IMR-90 (cell line): ENCODE measurements around the gene VSIG4. TPM values are rescaled to one million over a fixed set of nuclear protein-coding genes. Genes with fewer than 3 reads are reported as not detected.

Source experiments
- ATAC-seq: fragments of 200-7000 bp; cut with Tn5 transposase; 2 replicates; pipeline ENCODE4 v1.9.1; 2020; ENCODE audit warnings: low read depth, mild to moderate bottlenecking, moderate library complexity
- BruUV-seq: library from RNA; stranded (reverse); fragments of 400-500 nt; replicated peaks from 2 replicates; lab custom pipeline; 2021; lab: Mats Ljungman, UMichigan
- CTCF ChIA-PET: fragments of 300-600 bp; formaldehyde crosslinking; extraction: SDS; loops from one replicate; lab custom pipeline; 2021; ENCODE audit warnings: antibody characterized with exemption; lab: Yijun Ruan, JAX
- POLR2A ChIA-PET: fragments of 300-600 bp; sonication (Branson Sonifier 250); formaldehyde crosslinking; loops from one replicate; lab custom pipeline; 2022; ENCODE audit warnings: antibody characterized with exemption; ENCODE audit not compliant: unreplicated experiment; lab: Charles Lee
- DNase-seq: peaks from one replicate; pipeline ENCODE4 v3.0.0; 2013
- H2AFZ ChIP-seq: replicated peaks from 2 replicates; pipeline ENCODE3; 2013; ENCODE audit warnings: low read length, mild to moderate bottlenecking; ENCODE audit not compliant: poor library complexity
- H2AK5ac ChIP-seq: 2 replicates; pipeline ENCODE4 v1.6.1; 2013; ENCODE audit warnings: low read depth, low read length, inconsistent platforms
- H2AK9ac ChIP-seq: replicated peaks from 2 replicates; pipeline ENCODE3; 2013; ENCODE audit warnings: mild to moderate bottlenecking, low read depth, low read length, moderate library complexity; ENCODE audit not compliant: poor library complexity
- H2BK120ac ChIP-seq: 2 replicates; pipeline ENCODE4 v1.6.1; 2013; ENCODE audit warnings: low read depth, low read length, inconsistent platforms
- H2BK15ac ChIP-seq: 3 replicates; pipeline ENCODE4 v1.6.1; 2013; ENCODE audit warnings: low read depth, low read length, inconsistent platforms
- H2BK20ac ChIP-seq: 2 replicates; pipeline ENCODE4 v1.6.1; 2013; ENCODE audit warnings: low read depth, mild to moderate bottlenecking, inconsistent platforms, low read length, moderate library complexity
- H2BK5ac ChIP-seq: 2 replicates; pipeline ENCODE4 v1.6.1; 2013; ENCODE audit warnings: mild to moderate bottlenecking, low read depth, low read length, inconsistent platforms; ENCODE audit not compliant: poor library complexity, severe bottlenecking
- H3K14ac ChIP-seq: replicated peaks from 2 replicates; pipeline ENCODE4 v1.6.1; 2013; ENCODE audit warnings: low read depth, low read length, inconsistent platforms
- H3K18ac ChIP-seq: 2 replicates; pipeline ENCODE4 v1.6.1; 2013; ENCODE audit warnings: low read depth, low read length, control low read depth
- H3K23ac ChIP-seq: 2 replicates; pipeline ENCODE4 v1.6.1; 2013; ENCODE audit warnings: low read depth, low read length, inconsistent platforms
- H3K27ac ChIP-seq: 2 replicates; pipeline ENCODE4 v1.5.1; 2013; ENCODE audit warnings: mild to moderate bottlenecking, control low read depth, low read length; ENCODE audit not compliant: insufficient read depth
- H3K27me3 ChIP-seq: 2 replicates; pipeline ENCODE4 v1.6.1; 2013; ENCODE audit warnings: low read length; ENCODE audit not compliant: control insufficient read depth, insufficient read depth
- H3K36me3 ChIP-seq: 2 replicates; pipeline ENCODE4 v1.6.1; 2013; ENCODE audit warnings: low read length, mixed read lengths; ENCODE audit not compliant: control insufficient read depth, insufficient read depth
- H3K4ac ChIP-seq: 2 replicates; pipeline ENCODE4 v1.6.1; 2013; ENCODE audit warnings: low read depth, low read length, inconsistent platforms
- H3K4me1 ChIP-seq: 2 replicates; pipeline ENCODE4 v1.6.1; 2013; ENCODE audit warnings: low read length, mixed read lengths; ENCODE audit not compliant: control insufficient read depth, insufficient read depth
- H3K4me2 ChIP-seq: 2 replicates; pipeline ENCODE4 v1.6.1; 2013; ENCODE audit warnings: low read depth, mild to moderate bottlenecking, control low read depth, low read length, moderate library complexity
- H3K4me3 ChIP-seq: 2 replicates; pipeline ENCODE4 v1.5.1; 2013; ENCODE audit warnings: low read depth, mild to moderate bottlenecking, control low read depth, low read length, moderate library complexity; ENCODE audit not compliant: insufficient read depth
- H3K56ac ChIP-seq: 2 replicates; pipeline ENCODE4 v1.6.1; 2013; ENCODE audit warnings: low read length, inconsistent platforms; ENCODE audit not compliant: insufficient read depth; ENCODE audit errors: extremely low read depth
- H3K79me1 ChIP-seq, 2 experiments: 2 replicates each; pipeline ENCODE4 v1.6.1; 2013; ENCODE audit warnings: low read length in 2 of 2, inconsistent platforms in 1 of 2, low read depth in 1 of 2
- H3K9ac ChIP-seq: 2 replicates; pipeline ENCODE4 v1.6.1; 2013; ENCODE audit warnings: low read depth, low read length, control low read depth
- H3K9me1 ChIP-seq: 2 replicates; pipeline ENCODE4 v1.6.1; 2013; ENCODE audit warnings: low read length, inconsistent platforms; ENCODE audit not compliant: insufficient read depth
- H3K9me3 ChIP-seq: 2 replicates; pipeline ENCODE4 v1.6.1; 2013; ENCODE audit warnings: low read length; ENCODE audit not compliant: control insufficient read depth, insufficient read depth
- H4K20me1 ChIP-seq: 2 replicates; pipeline ENCODE4 v1.6.1; 2013; ENCODE audit warnings: low read length, inconsistent platforms; ENCODE audit not compliant: insufficient read depth
- H4K5ac ChIP-seq: 2 replicates; pipeline ENCODE4 v1.6.1; 2013; ENCODE audit warnings: mild to moderate bottlenecking, low read depth, low read length, control low read depth
- H4K8ac ChIP-seq, 2 experiments: 2 replicates each; pipeline ENCODE4 v1.6.1; 2013; ENCODE audit warnings: low read depth in 2 of 2, low read length in 2 of 2, control low read depth in 1 of 2, inconsistent platforms in 1 of 2
- H4K91ac ChIP-seq: 2 replicates; pipeline ENCODE4 v1.6.1; 2013; ENCODE audit warnings: low read depth, low read length, inconsistent platforms; ENCODE audit not compliant: insufficient read depth
- CHD1 ChIP-seq: IDR thresholded peaks from 2 replicates; pipeline ENCODE4 v1.6.1; 2012; ENCODE audit warnings: low read depth, low read length, improper control_type of control experiment
- FOS ChIP-seq: fragments of 150-350 bp; IDR thresholded peaks from 2 replicates; pipeline ENCODE4 v1.6.1; 2016; ENCODE audit warnings: low read depth, low read length
- MAFK ChIP-seq: IDR thresholded peaks from 2 replicates; pipeline ENCODE4 v1.6.1; 2012; ENCODE audit warnings: low read depth, low read length, improper control_type of control experiment
- MXI1 ChIP-seq: IDR thresholded peaks from 2 replicates; pipeline ENCODE4 v1.6.1; 2012; ENCODE audit warnings: low read depth, mild to moderate bottlenecking, low read length, moderate library complexity, borderline replicate concordance
- POLR2A ChIP-seq: IDR thresholded peaks from 2 replicates; pipeline ENCODE4 v1.6.1; 2012; ENCODE audit warnings: mild to moderate bottlenecking, low read depth, low read length
- RFX5 ChIP-seq: IDR thresholded peaks from 2 replicates; pipeline ENCODE4 v1.8.0; 2012; ENCODE audit warnings: low read depth, mild to moderate bottlenecking, low read length, moderate library complexity
- WGBS, 2 experiments: methylation state at CpG; one replicate each; pipeline versions ENCODE4 v1.1.5 to v1.1.7; 2013; ENCODE audit warnings: missing lambda C conversion rate in 2 of 2; ENCODE audit not compliant: insufficient read length in 1 of 2; ENCODE audit errors: extremely low coverage in 2 of 2; 5-methylcytosine and 5-hydroxymethylcytosine counted together
- dilution Hi-C: fragments of 300-500 bp; cut with HindIII; formaldehyde crosslinking; loops from one replicate; pipeline ENCODE4 v1.14.3; 2018; ENCODE audit warnings: low sequenced_read_pairs; ENCODE audit not compliant: unreplicated experiment
- in situ Hi-C: fragments of 300-500 bp; cut with MboI; formaldehyde crosslinking; loops from 3 replicates; pipeline ENCODE4 v1.14.3; 2019; ENCODE audit warnings: low sequenced_read_pairs, inconsistent platforms, mixed read lengths
- intact Hi-C: fragments of 100-400 bp; cut with micrococcal nuclease; formaldehyde crosslinking; loops from 2 replicates; pipeline ENCODE4 v1.10.0; 2022
- polyA plus RNA-seq, 3 experiments: library from polyadenylated mRNA; depleted of rRNA; stranded (reverse); fragments of >200 nt; gene quantifications; 2 replicates each; pipeline ENCODE4 v1.2.3, GENCODE V29; 2012; ENCODE audit warnings: low replicate concordance in 1 of 3
- total RNA-seq: library from RNA; depleted of rRNA; stranded (reverse); fragments of >200 nt; gene quantifications from 2 replicates; pipeline ENCODE4 v1.2.3, GENCODE V29; 2012
- TF ChIP-seq, protein P1 (sequence below): fragments of 150-350 bp; IDR thresholded peaks from 2 replicates; pipeline ENCODE4 v1.6.1; 2016; ENCODE audit warnings: low read depth, mild to moderate bottlenecking, low read length, moderate library complexity, borderline replicate concordance
- TF ChIP-seq, protein P2 (sequence below): conservative IDR thresholded peaks from 2 replicates; pipeline ENCODE4 v1.5.1; 2012; ENCODE audit warnings: mild to moderate bottlenecking, low read depth, low read length, improper control_type of control experiment

Gene VSIG4
- total and polyA plus RNA-seq, 2 of the 4 experiments (the other 2 are of a cell fraction): not detected

DNA sequence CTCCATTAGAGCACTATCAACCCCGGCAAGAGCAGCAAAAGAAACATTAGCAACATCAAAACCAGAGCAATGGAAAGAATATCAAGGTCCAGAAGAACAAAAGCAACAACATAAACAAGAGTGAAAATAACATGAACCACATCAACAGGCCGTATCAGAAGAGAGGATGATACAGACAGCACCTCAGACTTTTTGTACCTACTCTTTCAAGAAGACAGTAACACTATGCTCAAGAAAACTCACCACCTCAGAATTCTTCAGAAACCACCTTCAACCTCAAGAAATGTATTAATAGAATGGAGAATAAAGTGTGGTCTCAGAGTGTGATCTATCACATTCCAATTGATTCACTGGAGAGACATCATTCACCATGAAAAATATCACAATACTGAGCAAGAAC is 46.5 kb downstream of the VSIG4 start:
- Histone ChIP-seq H2BK15ac (no peak overlapping the region), H4K20me1 (no peaks in the 10 kb centered on the region), H3K23ac (no peak overlapping the region), H4K8ac (no peak overlapping the region), H3K36me3 (no peaks in the 10 kb centered on the region), H2BK5ac (no peak overlapping the region), H3K4ac (no peak overlapping the region), H2AK9ac (no peak overlapping the region), H3K18ac (no peak overlapping the region), H3K4me2 (no peak overlapping the region), H2AK5ac (no peak overlapping the region), H3K9me3 (no peaks in the 10 kb centered on the region), H3K27ac (no peak overlapping the region), H3K79me1 (no peaks in the 10 kb centered on the region), H2AFZ (no peak overlapping the region), H4K91ac (no peak overlapping the region), H2BK20ac (no peak overlapping the region), H2BK120ac (no peak overlapping the region), H3K9me1 (no peaks in the 10 kb centered on the region), H3K56ac (no peak overlapping the region), H3K4me1 (no peaks in the 10 kb centered on the region), H3K27me3 (peaks cover 4% of the 10 kb centered on the region), H4K5ac (no peak overlapping the region), H3K14ac (no peak overlapping the region), H3K9ac (no peak overlapping the region), H3K4me3 (no peak overlapping the region)
- BruUV-seq: no TSS peak
- intact Hi-C loops: no loop called here
- ChIA-PET POLR2A (no interaction called here), CTCF (no interaction called here)
- in situ Hi-C loops: loop anchor here (5.0 kb wide), 1 partner anchor 411 kb away; no protein-coding TSS in a partner anchor
- dilution Hi-C loops: no loop called here
- ATAC-seq (no peak), DNase-seq (no peak)
- TF ChIP-seq, protein P1, sequence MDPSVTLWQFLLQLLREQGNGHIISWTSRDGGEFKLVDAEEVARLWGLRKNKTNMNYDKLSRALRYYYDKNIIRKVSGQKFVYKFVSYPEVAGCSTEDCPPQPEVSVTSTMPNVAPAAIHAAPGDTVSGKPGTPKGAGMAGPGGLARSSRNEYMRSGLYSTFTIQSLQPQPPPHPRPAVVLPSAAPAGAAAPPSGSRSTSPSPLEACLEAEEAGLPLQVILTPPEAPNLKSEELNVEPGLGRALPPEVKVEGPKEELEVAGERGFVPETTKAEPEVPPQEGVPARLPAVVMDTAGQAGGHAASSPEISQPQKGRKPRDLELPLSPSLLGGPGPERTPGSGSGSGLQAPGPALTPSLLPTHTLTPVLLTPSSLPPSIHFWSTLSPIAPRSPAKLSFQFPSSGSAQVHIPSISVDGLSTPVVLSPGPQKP: no peak
- TF ChIP-seq MAFK: no peak
- TF ChIP-seq CHD1: no peak
- TF ChIP-seq FOS: no peak
- TF ChIP-seq RFX5: no peak
- TF ChIP-seq, protein P2, sequence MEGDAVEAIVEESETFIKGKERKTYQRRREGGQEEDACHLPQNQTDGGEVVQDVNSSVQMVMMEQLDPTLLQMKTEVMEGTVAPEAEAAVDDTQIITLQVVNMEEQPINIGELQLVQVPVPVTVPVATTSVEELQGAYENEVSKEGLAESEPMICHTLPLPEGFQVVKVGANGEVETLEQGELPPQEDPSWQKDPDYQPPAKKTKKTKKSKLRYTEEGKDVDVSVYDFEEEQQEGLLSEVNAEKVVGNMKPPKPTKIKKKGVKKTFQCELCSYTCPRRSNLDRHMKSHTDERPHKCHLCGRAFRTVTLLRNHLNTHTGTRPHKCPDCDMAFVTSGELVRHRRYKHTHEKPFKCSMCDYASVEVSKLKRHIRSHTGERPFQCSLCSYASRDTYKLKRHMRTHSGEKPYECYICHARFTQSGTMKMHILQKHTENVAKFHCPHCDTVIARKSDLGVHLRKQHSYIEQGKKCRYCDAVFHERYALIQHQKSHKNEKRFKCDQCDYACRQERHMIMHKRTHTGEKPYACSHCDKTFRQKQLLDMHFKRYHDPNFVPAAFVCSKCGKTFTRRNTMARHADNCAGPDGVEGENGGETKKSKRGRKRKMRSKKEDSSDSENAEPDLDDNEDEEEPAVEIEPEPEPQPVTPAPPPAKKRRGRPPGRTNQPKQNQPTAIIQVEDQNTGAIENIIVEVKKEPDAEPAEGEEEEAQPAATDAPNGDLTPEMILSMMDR: no peak
- no peak for TF ChIP-seq MXI1
- TF ChIP-seq POLR2A: no peak
- WGBS, 2 experiments: no CpG with 5 or more reads among the region's 2 CpGs
